Stimulated activated CD4-positive, alpha-beta T cell treated with anti-CD3 and anti-CD28 coated beads, Interleukin-12 subunit alpha, Interleukin-12 subunit beta, amount 100 ng/mL, for 24 hours (primary cell): ENCODE data around the gene SORD.
"Not testable (repeated sequence)": the region's sequence is repeated elsewhere in the genome, so short reads cannot be mapped to it uniquely, and the experiment has no call there.

Source experiments
- DNase-seq, 2 experiments: peaks; one replicate each; pipeline ENCODE4 v3.0.0-alpha.2; 2020; ENCODE audit warnings: low read depth in 2 of 2

The SORD gene

DNA sequence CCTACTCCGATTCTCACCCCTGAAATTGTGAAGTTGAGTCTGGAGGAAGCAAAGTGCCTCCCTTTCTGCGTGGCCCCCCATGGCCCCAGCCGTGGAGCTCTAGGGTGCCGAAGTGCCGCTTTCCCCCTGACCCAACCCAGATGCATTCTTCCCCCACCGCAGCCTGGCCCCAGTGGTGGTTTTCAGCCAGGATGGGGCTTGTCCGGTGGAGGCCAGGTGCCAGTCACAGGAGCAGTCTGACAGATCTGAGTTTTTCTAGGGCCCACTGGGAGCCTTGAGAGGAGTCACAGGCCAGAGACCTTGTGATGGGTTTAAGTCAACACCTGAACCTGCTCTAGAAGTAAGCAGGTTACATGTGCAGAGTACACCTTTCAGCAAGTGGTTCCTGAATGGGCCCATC is 39.3 kb downstream of the SORD start:
- DNase-seq: not testable (repeated sequence)

DNA sequence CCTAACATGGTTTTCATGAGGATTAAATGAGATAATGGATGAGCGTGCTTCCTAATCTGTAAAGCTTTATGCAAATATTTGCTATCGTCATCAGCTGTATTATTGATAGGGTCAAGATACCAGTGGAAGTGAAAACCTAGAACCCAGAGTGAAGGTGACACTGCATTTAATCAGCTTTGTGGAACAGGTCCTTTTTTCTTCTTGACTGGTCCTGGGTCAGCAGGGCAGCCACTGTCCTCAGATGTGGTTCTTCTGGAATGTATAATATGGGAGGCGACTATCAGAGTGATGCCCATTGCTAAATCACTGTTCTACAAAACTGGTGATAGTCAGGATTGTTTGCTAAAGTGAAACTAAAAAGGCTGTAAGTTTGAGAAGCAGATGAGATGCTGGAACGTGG is 41.4 kb downstream of the SORD start:
- DNase-seq: no peak

DNA sequence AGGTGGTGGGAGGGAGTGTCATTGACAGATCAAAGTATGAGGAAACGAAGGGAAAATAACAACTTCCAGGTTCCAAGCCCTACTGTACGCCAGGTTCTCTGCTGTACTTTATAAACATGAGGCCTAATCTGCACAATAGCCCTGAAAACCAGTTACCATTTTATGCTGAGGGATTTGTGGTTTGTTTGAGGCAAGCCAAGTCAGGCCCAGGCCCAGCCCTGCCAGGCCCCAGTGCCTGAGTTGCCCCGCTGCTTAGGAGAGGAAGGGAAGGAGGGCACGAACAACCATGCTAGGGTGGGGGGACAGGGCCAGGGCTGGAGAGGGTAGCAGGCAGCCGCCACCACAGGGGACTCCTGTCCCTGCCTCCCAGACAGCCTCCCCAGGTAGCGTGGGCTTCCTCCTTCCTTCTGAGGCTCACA is 47.0 kb downstream of the SORD start:
- not testable (repeated sequence) for DNase-seq

DNA sequence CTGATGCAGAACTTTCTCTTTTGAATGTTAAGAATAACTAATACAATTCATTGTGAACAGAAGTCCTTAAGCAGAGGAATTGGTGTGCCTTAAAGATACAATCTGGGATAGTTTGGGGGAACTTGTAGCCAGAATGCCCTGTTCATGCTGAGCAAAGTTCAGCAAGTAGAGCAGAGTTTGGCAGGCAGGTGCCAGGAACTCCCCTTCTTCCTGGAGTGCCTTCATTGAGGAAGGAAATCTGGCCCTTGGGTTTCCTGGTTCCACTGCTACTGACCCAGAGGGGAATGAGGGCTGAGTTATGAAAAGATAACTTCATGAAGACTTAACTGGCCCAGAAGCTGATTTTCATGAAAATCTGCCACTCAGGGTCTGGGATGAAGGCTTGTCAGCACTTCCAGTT is 50.6 kb downstream of the SORD start:
- DNase-seq: not testable (repeated sequence)

DNA sequence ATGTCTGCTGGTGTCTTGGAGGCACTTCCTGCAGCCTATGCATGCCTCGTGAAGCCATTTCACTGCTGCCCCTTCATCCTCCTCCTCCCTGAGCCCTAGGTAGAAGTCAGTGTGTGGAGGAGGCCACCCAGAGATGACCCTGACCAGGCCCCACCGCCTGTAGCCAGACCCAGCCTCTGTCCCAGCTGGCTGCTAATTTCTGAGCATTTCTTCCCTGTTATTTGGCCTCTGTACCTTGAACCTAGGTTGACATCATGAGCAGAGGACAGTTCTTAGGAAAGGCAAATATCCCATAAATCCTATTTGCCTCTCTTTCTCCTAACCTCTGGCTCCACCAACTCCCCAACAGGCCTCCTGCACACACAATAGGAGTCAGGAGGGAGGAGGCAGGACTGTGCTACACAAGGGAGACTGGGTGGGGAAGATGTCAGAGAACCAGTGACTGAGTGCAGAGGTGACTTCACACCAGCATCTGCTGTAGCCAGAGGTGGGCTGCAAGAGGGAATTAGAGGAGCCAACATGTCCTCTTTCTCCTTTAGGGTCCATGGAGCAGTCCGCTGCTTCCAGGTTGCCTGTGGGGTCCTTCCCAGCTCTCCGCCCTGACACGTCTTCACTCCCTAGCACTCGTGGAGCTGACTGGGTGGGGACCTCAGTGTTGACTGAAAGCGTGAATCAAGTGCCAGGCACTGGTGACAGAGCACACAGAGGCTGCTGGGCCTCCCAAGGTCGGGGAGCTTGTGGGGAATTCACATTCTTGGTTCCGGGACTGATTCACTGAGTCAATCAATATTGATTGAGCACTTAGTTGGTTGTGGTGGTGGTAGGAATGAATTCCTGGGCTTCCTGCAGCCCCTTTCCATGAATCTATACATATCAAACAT is 52.7 kb downstream of the SORD start:
- not testable (repeated sequence) for DNase-seq

DNA sequence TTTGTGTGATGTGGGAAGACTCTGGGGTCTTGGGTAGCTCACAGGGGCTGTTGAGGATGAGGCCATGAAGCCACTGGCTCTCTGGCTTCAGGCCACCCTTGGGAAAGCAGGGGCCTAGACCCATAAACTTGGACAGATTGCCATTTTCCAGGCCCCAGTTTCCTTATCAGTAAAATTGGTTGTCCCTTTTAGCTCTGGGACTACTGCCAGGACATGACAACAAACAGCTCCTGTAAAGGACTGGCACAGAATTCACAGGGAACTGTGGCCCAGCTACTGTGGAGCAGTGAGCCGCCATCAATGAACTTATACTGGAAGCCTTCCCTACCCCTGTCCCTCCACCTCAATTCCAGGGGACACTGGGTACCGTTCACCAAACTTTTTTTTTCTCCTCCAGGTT is 54.4 kb downstream of the SORD start:
- not testable (repeated sequence) for DNase-seq

DNA sequence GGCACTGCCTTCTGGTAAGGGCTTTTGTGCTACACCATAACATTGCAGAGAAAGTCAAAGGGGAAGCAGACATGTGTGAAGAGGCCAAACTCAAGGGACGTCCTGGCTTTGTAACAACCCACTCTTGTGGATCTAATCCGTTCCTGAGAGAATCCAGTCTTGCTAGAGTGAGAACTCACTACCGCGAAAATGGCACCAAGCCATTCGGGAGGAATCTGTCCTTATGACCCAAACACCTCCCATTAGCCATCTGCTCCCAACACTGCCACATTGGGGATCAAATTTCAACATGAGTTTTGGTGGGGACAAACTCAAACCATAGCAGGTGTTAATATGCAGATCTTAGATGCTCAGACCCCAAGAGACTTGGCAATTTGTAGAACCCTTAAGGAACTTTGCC is 56.2 kb downstream of the SORD start:
- not testable (repeated sequence) for DNase-seq

DNA sequence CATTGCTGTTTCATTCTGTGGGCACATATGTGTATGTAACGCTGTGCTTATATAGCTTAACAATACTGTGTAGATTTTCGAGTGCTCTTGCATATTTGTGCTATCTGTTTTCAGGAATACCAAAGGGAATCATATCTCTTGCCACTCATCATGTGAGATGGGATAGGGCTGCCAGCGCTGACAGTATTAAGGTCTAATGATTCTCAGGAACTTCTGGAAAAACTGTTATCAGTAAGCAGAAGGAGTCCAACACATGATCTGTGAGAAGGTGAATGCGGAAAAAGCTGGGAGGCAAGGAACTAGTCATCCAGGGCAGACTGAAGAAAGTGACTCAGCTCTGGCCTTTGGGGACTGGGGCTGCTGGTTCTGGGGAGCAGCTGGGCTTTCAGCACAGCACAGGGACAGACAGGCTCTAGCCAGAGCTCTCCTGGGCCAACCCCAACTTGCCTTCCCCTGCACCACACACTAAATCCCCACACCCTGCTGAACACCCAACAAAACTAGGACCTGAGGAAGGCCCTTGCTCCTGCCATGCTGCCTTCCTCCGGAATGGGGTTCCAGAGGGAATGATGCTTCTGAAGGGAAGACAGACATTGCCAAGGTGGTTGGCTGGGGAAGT is 56.7 kb downstream of the SORD start:
- DNase-seq: not testable (repeated sequence)

DNA sequence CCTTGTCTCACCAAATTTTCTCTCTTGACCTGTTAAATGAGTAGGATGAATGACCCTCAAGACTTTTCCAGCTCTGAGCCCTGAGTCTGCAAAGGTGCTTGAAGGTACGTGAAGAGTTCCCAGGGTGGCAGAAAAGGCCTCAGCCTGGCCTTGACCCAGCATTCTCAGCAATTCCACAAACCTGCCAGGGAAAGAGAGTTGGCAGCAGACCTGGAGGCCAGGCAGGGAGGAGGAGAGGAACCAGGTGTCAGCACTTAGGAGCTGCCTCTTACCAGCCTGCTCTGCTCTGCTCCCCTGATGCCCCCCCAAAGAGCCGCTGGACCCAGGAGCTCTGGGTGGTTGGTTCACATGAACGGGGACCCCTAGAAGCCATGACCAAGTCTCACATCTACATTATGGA is 57.6 kb downstream of the SORD start:
- DNase-seq: not testable (repeated sequence)

DNA sequence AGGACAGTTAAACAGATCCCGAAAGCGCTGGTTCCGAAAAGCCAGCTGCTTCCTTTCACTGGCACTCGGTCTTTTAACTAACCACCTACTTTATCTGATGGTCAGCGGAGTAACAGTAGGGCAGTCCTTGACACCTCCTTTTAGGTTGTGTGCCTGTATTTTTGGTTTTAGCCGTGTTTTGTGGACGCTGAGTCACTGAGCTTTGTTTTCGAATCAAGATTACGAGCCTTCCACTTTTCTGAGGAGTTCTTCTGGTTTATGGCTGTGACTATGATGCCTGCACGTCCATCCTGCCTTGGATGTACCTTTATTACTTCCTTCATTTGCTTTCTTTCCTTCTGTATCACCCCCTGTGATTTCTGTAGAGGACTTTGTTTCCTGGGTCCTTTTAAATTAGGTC is 59.4 kb downstream of the SORD start:
- DNase-seq: not testable (repeated sequence)

DNA sequence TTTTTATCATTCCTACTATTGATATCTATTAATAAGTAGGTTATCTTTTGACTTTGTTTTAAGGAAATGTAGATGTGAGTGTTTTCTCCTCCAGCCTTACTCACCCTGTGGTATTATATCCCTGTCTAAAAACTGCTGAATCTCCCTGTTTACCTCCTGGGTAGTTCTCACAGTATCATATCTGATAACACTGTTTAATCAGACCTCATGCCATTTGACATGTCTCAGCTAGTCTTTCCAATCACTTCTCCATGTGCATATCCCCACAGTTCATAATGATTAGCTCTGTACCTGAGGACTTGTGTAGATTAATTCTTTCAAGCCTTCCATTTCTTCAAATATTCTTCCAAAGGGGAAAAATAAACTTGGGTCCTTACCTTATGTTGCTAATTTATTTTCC is 60.2 kb downstream of the SORD start:
- no peak for DNase-seq

DNA sequence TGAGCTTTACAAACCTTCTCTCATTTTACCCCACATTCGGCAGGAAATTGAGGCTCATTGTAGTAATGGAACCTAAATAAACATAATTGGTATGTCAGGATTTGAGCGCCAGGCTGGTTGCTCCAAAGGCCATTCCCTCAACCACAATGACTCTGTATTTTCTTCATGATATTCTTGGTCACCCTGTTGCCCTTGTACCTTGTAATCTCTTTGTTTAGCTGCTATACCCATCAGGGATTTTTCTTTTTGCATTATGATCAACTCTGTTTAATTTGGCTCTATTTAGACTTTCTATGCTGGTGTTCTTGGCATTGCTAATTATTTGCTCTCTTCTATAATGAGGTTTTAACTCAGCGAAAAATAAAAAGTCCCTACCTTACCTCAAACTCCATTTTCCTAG is 61.2 kb downstream of the SORD start:
- DNase-seq: no peak

DNA sequence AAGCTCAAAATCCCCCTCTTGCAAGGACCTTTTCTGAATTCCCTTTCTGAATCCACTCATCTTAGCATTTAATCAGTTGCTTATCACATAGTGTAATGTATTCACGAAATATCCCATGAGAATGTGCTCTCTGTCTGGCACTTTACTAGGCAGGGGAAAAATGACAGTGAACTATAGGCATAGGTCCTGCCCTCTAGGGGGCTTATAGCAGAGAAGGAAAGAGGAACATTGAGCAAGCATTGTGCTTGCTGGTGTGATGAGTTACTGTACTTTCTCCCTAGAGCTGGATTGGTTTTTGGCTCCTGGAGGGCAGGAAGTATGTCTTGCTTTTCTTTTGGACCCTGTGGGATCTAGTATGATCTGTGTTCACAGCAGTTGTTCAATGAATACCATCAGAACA is 64.5 kb downstream of the SORD start:
- no peak for DNase-seq

DNA sequence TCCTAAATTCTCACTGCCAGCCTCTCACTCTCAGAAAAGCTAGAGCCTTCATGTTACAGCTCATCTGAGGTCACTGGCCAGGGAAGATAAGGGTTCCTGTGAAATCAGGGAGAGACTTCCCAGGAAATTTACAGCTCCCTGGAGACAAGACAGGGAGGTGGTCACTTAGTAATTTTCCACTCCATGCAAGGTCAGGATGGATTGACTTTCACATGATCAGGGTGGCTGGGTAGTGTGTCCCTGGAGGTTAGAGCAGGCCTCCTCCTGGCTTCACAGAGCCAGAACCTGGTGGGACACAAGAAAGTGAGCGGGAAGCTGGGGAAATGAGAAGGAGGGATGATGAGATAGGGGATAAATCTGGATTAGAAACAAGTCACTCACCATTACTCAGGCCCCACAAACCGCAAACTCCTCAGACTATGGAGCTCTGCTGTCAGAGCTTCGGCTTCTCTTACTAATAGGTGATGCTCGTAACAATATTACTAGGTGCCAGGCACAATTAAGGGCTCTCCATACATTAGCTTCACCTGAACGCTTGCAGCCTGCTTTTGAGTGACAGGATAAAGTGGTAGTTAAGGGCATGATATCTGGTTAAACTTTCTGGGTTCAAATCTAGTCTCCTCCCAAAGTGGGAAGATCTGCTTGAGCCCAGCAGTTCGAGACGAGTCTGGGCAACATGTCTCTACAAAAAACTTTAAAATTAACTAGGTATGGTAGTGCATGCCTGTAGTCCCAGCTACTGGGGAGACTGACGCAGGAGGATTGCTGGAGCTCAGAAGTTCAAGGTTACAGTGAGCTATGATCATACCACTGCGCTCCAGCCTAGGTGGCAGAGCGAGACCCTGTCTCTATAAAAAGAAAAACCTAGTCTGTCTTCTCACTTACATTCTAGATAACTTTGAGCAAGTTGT is 66.1 kb downstream of the SORD start:
- DNase-seq: no peak

DNA sequence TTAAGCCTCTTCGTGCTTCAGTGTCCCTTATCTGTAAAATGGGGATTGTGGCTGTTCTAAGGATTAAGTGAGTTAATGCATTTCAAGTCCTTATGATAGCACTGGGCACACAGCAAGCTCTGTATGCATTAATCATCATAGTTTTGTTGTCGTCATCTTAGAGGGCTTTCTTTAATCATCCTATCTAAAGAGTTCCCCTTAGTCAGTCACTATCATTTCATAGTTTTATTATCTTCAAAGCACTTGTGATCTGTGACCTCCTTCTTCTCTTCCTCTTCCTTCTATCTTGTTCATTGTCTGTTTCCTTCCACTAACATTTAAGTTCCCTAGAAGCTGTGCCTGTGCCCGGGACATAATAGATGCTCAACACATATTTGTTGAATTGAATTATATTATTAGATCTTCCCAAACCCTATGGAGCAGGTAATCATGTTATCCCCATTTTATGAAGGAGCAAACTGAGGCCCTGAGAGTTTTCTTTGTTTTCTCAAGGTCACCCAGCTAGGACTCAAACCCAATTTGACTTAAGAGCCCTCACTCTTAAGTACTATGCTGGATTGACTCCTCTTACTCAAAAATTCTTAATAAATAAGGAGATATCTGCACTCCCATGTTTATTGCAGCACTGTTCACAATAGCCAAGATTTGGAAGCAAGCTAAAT is 66.8 kb downstream of the SORD start:
- no peak for DNase-seq

DNA sequence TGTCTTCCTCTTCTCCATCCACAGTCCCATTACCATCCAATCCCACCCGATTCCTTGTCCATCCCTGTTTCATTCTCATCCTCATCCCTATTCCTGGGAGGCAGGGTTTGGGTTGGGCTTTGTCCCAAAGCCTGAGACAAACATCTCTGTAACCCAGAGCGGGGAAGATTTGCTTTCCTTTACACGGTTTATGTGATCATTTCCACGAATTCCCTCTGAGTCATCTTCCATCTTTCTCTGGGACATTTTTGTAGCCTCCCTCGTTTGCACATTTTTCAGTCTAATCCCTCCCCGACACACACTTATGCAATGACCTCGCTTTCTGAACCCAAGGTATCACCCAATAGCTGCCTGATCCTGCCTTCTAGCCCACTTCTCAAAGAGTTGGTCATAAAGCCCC is 68.2 kb downstream of the SORD start:
- no peak for DNase-seq

DNA sequence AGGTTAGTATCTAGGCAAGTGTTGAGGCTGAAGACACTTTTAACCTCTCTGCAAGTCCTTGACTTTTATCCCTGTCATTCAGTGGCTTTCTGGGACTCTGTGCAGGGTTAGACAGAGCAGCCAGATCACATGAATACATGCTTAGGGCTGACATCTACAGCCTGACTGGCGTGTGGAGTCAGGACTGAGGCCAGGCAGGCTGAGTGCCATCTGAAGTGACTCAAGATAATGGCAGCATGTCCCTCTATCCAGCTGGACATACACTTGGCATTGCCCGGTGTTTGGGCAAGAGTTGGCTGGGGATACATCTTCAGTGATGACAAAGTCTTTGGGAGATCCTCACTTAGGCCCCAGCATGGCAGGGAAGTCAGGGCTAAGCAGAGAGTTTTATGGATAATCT is 68.6 kb downstream of the SORD start:
- DNase-seq: no peak

DNA sequence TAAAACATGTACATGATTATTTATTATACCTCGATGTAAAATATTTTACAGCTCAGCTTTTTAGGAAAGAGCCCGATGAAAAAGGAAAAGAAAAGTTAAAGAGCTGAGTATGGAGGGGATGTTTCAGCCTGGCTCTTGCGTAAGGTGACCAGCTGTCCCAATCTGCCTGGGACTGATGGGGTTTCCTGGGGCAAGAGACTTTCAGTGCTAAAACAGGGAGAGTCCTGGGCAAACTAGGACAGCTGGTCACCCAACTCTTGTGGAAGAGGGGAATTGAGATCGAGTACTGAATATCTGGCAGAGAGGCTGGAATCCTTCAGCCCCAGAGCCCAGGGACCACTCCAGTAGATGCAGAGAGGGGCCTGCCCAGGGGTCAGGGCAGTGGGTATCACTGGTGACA is 70.0 kb downstream of the SORD start:
- DNase-seq: no peak

DNA sequence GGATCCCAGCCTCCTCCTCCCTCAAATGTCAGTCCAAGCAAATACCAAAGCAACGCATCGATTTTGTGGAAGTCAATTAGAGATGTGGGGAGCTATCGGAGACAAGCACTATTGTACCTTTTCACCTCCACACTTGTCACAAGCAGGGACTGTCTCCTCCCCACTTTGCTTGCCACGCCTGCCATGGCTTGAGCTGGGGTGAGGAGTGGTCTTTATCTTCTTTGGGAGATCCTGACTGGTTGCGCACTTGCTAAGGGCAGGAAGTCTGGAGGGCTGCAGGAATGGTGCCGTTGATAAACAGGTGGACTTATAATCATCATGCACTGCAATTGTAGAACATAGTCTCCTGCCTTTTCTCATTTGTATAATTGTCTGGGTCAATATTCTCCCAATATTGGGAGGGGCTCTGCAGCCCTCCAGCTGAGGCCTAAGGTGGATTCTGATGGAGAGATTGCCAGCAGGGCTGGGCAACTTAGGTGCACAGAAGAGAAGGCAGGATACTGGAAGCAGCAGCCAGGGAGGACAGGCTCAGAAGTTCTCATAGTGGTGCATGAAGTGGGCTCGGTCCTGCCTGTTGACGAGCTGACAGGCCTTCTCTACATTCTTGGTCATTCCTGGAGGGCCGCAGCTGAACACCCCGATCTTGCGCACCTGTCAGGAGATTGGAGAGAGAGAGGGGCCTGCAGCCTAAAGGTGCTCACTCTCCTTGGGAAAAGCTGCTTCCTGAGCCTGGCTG is 70.8 kb downstream of the SORD start:
- DNase-seq: no peak

DNA sequence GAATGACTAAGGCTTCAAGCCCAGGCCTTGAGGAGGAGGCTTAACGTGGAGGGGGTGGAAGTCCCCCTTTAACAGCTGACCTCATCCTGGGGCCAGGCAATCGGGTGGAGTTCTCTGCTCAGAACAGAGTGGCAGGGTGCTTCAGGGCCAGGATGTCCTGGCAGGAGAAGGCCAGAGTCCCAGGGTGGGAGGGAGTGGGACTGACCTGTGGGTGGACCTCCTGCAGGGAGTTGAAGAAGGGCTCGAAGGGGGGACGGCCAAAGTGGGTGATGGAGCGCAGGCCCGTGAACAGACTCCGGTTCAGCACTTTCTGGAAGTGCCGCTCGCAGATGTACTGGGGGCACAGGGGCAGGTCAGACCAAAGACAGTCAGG is 71.3 kb downstream of the SORD start:
- DNase-seq: no peak

DNA sequence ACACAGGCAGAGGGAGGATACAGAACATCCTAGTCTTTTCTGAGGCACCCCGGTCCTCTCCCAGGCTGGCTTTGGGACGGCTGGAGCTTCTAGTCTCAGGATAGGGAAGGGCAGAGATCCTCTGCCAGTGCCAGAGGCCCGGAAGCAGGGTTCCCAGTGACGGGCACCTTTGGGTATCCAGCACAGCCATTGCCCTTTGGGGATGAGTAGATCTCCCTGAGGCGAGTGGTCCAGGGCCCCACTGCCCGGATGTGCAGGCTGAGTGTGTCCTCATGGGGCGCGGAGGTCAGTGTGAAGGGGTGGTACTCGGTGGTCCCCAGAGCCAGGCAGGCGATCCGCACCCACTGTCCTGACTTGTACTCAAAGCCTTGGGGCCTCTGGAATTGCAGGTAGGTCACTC is 72.7 kb downstream of the SORD start:
- no peak for DNase-seq
